Upper lobe of left lung (tissue), 4 donors: ENCODE data around the gene CHRNA3.

ENCODE experiments used
- POLR2A ChIP-seq, 4 donors: fragments of 450-650 bp; IDR thresholded peaks; one replicate each; pipeline ENCODE4 v1.5.1; 2016 to 2017; ENCODE audit warnings: antibody characterized with exemption in 4 of 4, mild to moderate bottlenecking in 2 of 4
- TF ChIP-seq, protein P1 (sequence below), 6 experiments: fragments of 450-650 bp in 4 of 6; fragments of 200-600 bp in 2 of 6; sonication (generic) in 2 of 6; IDR thresholded peaks; one replicate each; pipeline ENCODE4 v1.5.1; 2016 to 2019; ENCODE audit warnings: antibody characterized with exemption in 6 of 6

DNA sequence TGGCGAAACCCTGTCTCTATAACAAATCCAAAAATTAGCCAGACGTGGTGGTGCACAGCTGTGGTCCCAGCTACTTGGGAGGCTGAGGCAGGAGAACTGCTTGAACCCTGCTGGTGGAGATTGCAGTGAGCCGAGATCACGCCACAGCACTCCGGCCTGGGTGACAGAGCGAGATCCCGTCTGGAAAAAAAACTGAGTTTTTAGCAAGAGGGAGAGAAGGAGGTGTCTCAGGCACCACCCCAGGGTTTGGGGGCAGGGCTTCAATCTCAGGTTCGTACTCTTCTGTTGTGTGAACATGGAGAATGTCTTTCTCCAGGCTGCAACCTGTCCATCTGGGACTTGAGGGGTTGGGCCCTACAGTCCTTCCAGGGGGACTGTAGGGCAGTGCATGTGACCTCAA lies 2.7 kb downstream of the CHRNA3 start:
- no peak for TF ChIP-seq POLR2A (IDR thresholded peaks at IDR 0.05)
- TF ChIP-seq, protein P1, sequence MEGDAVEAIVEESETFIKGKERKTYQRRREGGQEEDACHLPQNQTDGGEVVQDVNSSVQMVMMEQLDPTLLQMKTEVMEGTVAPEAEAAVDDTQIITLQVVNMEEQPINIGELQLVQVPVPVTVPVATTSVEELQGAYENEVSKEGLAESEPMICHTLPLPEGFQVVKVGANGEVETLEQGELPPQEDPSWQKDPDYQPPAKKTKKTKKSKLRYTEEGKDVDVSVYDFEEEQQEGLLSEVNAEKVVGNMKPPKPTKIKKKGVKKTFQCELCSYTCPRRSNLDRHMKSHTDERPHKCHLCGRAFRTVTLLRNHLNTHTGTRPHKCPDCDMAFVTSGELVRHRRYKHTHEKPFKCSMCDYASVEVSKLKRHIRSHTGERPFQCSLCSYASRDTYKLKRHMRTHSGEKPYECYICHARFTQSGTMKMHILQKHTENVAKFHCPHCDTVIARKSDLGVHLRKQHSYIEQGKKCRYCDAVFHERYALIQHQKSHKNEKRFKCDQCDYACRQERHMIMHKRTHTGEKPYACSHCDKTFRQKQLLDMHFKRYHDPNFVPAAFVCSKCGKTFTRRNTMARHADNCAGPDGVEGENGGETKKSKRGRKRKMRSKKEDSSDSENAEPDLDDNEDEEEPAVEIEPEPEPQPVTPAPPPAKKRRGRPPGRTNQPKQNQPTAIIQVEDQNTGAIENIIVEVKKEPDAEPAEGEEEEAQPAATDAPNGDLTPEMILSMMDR (IDR thresholded peaks at IDR 0.05) = no peak
